Suppressor macrophage treated with lipopolysaccharide for 4 hours (primary cell): ENCODE results near the gene SRP14.

Experiments
- DNase-seq: peaks from one replicate; pipeline ENCODE4 v3.0.0-alpha.2; 2020

The SRP14 gene

GRCh38 chr15:40067921-40068624 is 29.1 kb upstream of the SRP14 start:
- DNase-seq = no peak

- no peak for DNase-seq
Observed at GRCh38 chr15:40066589-40066988, 27.6 kb upstream of the SRP14 start.

GRCh38 chr15:40065166-40065565 is 26.2 kb upstream of the SRP14 start:
- DNase-seq = no peak

- peak; percentile 90 for DNase-seq
Observed at GRCh38 chr15:40064231-40064894, 25.4 kb upstream of the SRP14 start.

- no peak for DNase-seq
Observed at GRCh38 chr15:40063563-40064011, 24.6 kb upstream of the SRP14 start.

GRCh38 chr15:40062816-40063562 is 24.0 kb upstream of the SRP14 start:
- no peak for DNase-seq

GRCh38 chr15:40061212-40061901 is 22.4 kb upstream of the SRP14 start:
- DNase-seq = no peak

- no peak for DNase-seq
Observed at GRCh38 chr15:40060236-40060961, 21.4 kb upstream of the SRP14 start.

- no peak for DNase-seq
Observed at GRCh38 chr15:40059821-40060220, 20.8 kb upstream of the SRP14 start.

GRCh38 chr15:40058476-40059140 is 19.6 kb upstream of the SRP14 start:
- peak; percentile 80 for DNase-seq

GRCh38 chr15:40055576-40056293 is 16.8 kb upstream of the SRP14 start:
- no peak for DNase-seq

GRCh38 chr15:40054855-40055575 is 16.0 kb upstream of the SRP14 start:
- peak; percentile 67 for DNase-seq

GRCh38 chr15:40054605-40054854 is 15.5 kb upstream of the SRP14 start:
- DNase-seq = no peak

- DNase-seq = no peak
Observed at GRCh38 chr15:40053831-40054604, 15.0 kb upstream of the SRP14 start.

- DNase-seq = no peak
Observed at GRCh38 chr15:40053079-40053830, 14.3 kb upstream of the SRP14 start.

GRCh38 chr15:40052604-40053003 is 13.6 kb upstream of the SRP14 start:
- peak; percentile 76 for DNase-seq

- DNase-seq = no peak
Observed at GRCh38 chr15:40051616-40052415, 12.8 kb upstream of the SRP14 start.

GRCh38 chr15:40050788-40051470 is 11.9 kb upstream of the SRP14 start:
- no peak for DNase-seq
